Embryonic facial prominence (tissue), 1 donor: ENCODE measurements around the gene ERBB2.

Experiments used
- DNase-seq: peaks from one replicate; pipeline ENCODE4 v3.0.0-alpha.2; 2016; ENCODE audit errors: extremely low spot score

Gene ERBB2

DNA sequence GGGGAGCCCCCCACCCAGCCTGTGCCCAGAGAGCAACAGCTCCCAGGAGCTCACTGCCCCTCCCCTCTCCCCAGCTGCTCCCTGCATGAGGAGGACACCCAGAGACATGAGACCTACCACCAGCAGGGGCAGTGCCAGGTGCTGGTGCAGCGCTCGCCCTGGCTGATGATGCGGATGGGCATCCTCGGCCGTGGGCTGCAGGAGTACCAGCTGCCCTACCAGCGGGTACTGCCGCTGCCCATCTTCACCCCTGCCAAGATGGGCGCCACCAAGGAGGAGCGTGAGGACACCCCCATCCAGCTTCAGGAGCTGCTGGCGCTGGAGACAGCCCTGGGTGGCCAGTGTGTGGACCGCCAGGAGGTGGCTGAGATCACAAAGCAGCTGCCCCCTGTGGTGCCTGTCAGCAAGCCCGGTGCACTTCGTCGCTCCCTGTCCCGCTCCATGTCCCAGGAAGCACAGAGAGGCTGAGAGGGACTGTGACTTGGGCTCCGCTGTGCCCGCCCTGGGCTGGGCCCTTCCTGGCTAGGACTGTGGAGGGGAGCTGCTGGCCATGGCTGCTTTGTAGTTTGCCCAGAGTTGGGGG is 34.1 kb upstream of the ERBB2 start:
- no peak for DNase-seq

DNA sequence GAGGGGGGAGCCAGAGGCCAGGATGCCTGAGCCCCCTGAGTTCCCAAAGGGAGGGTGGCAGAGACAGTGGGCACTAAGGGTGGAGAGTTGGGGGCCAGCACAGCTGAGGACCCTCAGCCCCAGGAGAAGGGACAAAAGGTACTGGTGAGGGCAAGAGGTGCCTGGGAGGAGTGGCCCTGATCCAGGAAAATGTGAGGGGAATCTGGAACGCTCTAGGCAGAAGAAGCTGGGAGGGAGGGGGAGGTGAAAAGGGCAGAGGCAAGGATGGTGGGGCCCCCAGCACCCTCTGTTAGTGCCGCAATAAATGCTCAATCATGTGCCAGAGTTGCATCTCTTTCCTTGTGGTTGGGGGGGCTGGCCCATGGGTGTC is 33.6 kb upstream of the ERBB2 start:
- no peak for DNase-seq

GRCh38 chr17:39666601-39667261 is 33.1 kb upstream of the ERBB2 start:
- DNase-seq: no peak

DNA sequence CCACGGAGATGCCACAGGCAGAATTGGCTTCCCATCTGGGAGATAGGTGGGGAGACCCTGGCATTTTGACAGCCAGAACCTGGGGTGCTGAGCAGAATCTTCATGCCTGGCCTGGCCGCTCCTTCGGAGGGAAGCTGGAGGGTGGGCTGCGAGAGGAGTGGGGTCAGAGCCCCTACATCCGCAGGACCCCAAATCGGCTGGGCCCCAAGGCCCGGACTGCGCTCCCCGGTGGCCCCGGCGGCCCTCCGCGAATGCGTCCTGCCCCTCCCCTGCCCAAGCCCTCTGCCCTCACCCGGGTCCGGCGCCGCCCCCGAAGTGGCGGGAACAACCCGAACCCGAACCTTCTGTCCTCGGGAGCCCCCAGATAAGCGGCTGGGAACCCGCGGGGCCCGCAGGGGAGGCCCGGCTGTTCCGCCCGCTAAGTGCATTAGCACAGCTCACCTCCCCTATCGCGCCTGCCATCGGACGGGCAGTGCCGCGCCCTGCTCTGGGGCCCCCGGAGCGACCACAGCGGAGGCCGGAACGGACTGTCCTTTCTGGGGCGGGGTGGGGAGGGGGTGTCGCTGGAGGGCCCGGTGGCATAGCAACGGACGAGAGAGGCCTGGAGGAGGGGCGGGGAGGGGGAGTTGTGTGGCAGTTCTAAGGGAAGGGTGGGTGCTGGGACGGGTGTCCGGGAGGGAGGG is 32.5 kb upstream of the ERBB2 start:
- DNase-seq: no peak

- no peak for DNase-seq
Measured at GRCh38 chr17:39667945-39668924, 31.6 kb upstream of the ERBB2 start, which contains the start of gene PNMT. Gene PNMT, plus strand, starts transcription at chr17:39668453. Its CDS starts 23 bp downstream, at chr17:39668476.

- DNase-seq: no peak
Measured at GRCh38 chr17:39669897-39670735, 29.7 kb upstream of the ERBB2 start.

- DNase-seq: no peak
Measured at GRCh38 chr17:39670746-39671145, 29.1 kb upstream of the ERBB2 start.

DNA sequence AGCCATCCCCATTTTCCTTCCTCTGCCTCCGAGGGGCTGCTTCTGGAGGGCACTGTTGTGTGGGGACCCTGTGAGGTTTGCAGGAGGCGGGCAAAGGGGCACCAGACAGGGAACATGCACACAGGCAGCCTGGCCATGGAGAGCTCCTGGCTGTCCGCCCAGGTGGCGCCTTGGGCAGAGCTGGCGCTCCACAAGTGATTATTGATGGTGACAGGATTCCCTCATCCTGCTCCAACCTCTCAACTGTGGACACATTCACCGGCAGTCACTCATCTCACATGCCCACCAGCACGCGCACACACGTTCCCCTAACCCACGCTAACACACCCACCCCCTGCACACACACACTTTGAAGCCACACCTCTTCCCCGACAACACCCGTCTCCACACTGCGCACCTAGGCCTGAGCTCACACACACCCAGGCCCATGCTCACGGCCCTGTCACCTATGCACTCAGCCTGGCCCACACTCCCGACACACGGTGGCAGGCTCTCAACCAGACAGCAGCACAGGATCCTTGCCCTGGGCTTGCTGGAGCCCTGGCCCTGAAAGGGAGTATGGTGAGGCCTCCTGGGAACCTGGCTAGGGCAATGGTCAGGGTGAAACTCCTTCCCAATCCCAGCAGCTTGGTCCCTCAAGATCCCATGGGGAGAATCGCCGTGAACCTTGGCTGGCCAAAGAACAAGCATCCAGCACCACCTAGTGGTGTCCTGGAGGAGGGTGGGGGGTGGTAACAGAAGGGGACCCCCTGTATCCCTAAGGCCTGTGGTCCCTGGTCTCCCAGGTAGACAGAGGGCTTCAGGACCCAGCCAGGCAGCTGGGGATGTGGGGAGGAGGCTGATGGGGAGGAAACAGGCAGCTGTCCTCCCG is 28.0 kb upstream of the ERBB2 start:
- DNase-seq: no peak

- no peak for DNase-seq
Measured at GRCh38 chr17:39672522-39673334, 27.1 kb upstream of the ERBB2 start.

- no peak for DNase-seq
Measured at GRCh38 chr17:39673335-39674081, 26.4 kb upstream of the ERBB2 start.

GRCh38 chr17:39674179-39674578 is 25.7 kb upstream of the ERBB2 start:
- no peak for DNase-seq

DNA sequence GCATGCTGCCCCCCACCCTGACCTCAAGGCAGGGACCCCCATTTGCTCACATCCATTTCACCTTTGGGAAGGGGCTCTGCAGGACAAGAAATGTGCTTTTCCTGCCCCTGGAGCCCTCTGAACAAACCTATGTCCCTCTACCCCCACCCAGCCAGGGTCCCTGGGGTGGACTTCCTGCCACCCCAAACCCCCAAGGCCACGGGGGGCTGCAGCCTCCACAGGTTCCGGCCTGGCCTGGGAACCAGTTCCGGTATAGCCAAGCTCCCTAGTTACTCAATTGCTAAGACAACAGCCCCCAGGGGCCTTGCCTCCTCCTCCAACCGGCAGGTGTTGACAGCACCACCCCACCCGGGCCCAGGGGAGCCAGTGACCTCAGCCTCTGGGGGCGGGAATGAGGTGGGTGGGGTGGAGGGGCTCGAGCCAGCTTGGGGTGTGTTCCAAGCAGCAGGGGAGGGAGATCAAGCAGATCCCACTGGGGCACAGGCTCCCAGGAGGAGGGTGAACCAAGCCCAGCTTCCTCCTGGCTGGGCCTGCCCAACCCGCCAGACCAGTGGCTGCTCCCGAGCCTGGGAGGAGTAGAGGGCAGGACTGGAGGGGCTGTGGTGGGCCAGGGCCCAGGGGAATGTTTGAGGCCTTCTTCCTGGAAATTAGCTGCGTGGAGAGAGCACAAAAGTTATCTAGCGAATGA is 25.0 kb upstream of the ERBB2 start:
- DNase-seq: no peak

- no peak for DNase-seq
Measured at GRCh38 chr17:39675390-39676082, 24.3 kb upstream of the ERBB2 start.

GRCh38 chr17:39676198-39676819 is 23.6 kb upstream of the ERBB2 start:
- no peak for DNase-seq

DNA sequence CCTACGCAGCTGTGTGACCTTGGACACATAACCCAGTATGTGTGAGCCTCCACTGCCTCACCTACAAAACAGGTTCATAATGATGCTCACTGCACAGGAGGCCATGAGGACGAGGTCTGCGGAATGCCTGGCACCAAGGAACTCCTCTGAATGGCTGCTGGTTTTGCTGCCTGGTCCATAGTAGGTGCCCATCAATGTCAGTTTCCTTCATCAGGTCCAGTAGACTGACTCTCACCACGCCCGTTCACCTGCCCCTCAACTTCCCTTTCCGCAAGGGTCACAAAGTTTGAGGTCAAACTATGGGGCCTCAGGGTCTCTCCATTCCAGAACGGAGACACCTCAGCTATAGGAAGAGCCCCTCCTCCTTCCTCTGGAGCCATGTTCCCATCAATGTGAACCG is 22.8 kb upstream of the ERBB2 start:
- DNase-seq: no peak

DNA sequence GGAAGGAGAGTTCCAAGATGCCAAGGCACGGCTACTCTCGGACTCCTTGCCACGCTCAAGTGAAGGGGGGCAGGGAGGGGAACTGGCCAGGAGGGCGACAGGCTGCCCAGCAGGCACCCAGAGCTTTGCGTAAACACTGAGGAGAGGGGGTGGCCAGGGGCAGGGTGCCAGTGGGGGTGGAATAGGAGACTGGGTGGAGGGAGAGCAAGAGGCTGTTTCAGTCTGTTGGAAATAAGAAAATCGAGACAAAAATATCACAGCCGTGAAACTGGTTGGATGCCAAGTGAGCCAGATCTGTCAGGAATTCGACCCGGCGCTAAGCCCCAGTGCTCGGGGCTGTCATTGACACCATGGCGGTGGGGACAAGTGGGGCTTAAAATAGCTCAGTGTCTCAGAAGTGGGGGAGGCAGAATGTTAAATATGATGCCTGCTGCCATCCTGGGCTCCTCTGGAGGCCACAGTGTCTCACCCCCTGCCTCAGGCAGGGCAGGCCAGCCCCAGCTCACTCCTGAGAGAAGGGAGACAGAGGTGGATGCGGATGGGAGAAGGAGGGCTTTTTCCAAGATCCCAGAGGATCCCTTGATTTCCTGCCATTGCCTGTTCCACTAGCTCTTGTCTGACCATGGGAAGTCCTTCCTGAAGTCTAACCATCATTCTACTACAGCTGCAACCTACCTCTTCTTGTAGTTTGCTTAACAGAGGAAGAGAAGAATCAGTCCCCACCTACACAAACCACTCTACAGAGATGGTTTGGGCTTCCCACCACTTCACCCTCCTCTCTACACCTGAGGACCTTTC is 22.1 kb upstream of the ERBB2 start:
- no peak for DNase-seq
